ENCODE results near the gene ISX.

GRCh38 chr22:35102663-35103062 is 36.7 kb downstream of the ISX start:
- TF ChIP-seq, protein P1, sequence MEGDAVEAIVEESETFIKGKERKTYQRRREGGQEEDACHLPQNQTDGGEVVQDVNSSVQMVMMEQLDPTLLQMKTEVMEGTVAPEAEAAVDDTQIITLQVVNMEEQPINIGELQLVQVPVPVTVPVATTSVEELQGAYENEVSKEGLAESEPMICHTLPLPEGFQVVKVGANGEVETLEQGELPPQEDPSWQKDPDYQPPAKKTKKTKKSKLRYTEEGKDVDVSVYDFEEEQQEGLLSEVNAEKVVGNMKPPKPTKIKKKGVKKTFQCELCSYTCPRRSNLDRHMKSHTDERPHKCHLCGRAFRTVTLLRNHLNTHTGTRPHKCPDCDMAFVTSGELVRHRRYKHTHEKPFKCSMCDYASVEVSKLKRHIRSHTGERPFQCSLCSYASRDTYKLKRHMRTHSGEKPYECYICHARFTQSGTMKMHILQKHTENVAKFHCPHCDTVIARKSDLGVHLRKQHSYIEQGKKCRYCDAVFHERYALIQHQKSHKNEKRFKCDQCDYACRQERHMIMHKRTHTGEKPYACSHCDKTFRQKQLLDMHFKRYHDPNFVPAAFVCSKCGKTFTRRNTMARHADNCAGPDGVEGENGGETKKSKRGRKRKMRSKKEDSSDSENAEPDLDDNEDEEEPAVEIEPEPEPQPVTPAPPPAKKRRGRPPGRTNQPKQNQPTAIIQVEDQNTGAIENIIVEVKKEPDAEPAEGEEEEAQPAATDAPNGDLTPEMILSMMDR (IDR thresholded peaks at IDR 0.05), result no peak
- no peak for TF ChIP-seq POLR2AphosphoS5 (IDR thresholded peaks at IDR 0.05)
- no peak for TF ChIP-seq POLR2A (IDR thresholded peaks at IDR 0.05)
- no peak for TF ChIP-seq EP300 (IDR thresholded peaks at IDR 0.05)
